ENCODE data around the gene AQP3. TPM values are rescaled to one million over a fixed set of nuclear protein-coding genes. Genes with fewer than 3 reads are reported as not detected.
"Not testable (repeated sequence)": the region's sequence is repeated elsewhere in the genome, so short reads cannot be mapped to it uniquely, and the experiment has no call there.

Gene AQP3
- total and polyA plus RNA-seq, 2 of the 8 experiments (the other 6 are each of a cell fraction or from before 2014, with no cell fraction given) = 2.6 to 7.6 TPM

GRCh38 chr9:33424492-33424891, 22.9 kb downstream of the AQP3 start:
- H3K79me2 ChIP-seq (ENCODE audit: control insufficient read depth in 1 of 2, insufficient read depth in 2 of 2, low read length in 2 of 2); H3K79me1 ChIP-seq (ENCODE audit: low read depth, low read length); H2AK5ac ChIP-seq (ENCODE audit: low read depth, low read length); H3K27ac ChIP-seq (ENCODE audit: low read depth, low read length); H3K14ac ChIP-seq (ENCODE audit: insufficient read length); H2BK120ac ChIP-seq (replicated peaks; ENCODE audit: low read depth, low read length); H3K4me3 ChIP-seq (ENCODE audit: extremely low read depth in 1 of 4, insufficient read depth in 2 of 4, low read depth in 3 of 4, low read length in 4 of 4); H4K5ac ChIP-seq (ENCODE audit: insufficient read length, low read depth, low read length); H2BK12ac ChIP-seq (ENCODE audit: low read depth, low read length); H4K20me1 ChIP-seq (replicated peaks in 1 of 2; ENCODE audit: control insufficient read depth in 1 of 2, insufficient read depth in 2 of 2, low read length in 2 of 2); H3K23ac ChIP-seq (ENCODE audit: insufficient read length); H3K27me3 ChIP-seq (replicated peaks in 1 of 4; ENCODE audit: control insufficient read depth in 3 of 4, extremely low read depth in 1 of 4, insufficient read depth in 3 of 4, low read length in 3 of 4); H3K9me3 ChIP-seq (ENCODE audit: insufficient read depth in 2 of 2, low read depth in 1 of 2, low read length in 1 of 2); H3K36me3 ChIP-seq (ENCODE audit: control insufficient read depth in 2 of 4, insufficient read depth in 4 of 4, low read length in 3 of 4); H2BK15ac ChIP-seq (ENCODE audit: low read length); H3K4me2 ChIP-seq (ENCODE audit: insufficient read depth in 1 of 2, low read depth in 2 of 2, low read length in 2 of 2); H3K4ac ChIP-seq (replicated peaks; ENCODE audit: insufficient read length, low read depth, low read length); H3K4me1 ChIP-seq (replicated peaks in 1 of 4; ENCODE audit: control insufficient read depth in 3 of 4, insufficient read depth in 4 of 4, low read length in 3 of 4); H3K23me2 ChIP-seq (ENCODE audit: low read depth, low read length); DNase-seq (ENCODE audit: low read depth in 1 of 2, low spot score in 2 of 2); H3K18ac ChIP-seq (ENCODE audit: extremely low read depth, low read length); H3K56ac ChIP-seq (replicated peaks; ENCODE audit: insufficient read length, low read depth, low read length); H4K8ac ChIP-seq (ENCODE audit: extremely low read depth, insufficient read depth, low read length); CTCF ChIA-PET (ENCODE audit: partially characterized antibody); H2AFZ ChIP-seq (ENCODE audit: low read length); H2BK20ac ChIP-seq (ENCODE audit: low read length); H4K91ac ChIP-seq (replicated peaks; ENCODE audit: insufficient read length, low read length); H2BK5ac ChIP-seq (ENCODE audit: low read depth, low read length); FAIRE-seq; H3K9ac ChIP-seq (replicated peaks in 1 of 4; ENCODE audit: extremely low read depth in 1 of 4, low read depth in 3 of 4, low read length in 3 of 4): not testable (repeated sequence)
- POLR2A ChIA-PET (ENCODE audit: partially characterized antibody) = interaction anchor here (0.7 kb wide), 1 partner anchor 30 kb away, joined by 3 read pairs; no protein-coding TSS in a partner anchor
- 95% methylated on average over 3 of the region's 6 CpGs; no CpG with 5 or more reads in 1 of the 2 experiments for WGBS, 2 experiments (ENCODE audit: extremely low coverage in 1 of 2, insufficient coverage in 1 of 2, insufficient read length in 1 of 2, insufficient replicate concordance in 2 of 2, low coverage in 1 of 2, low lambda C conversion rate in 2 of 2, missing lambda C conversion rate in 1 of 2)

- H3K4me2 ChIP-seq (ENCODE audit: insufficient read depth in 1 of 2, low read depth in 2 of 2, low read length in 2 of 2); H2BK5ac ChIP-seq (ENCODE audit: low read depth, low read length); H3K4ac ChIP-seq (replicated peaks; ENCODE audit: insufficient read length, low read depth, low read length); FAIRE-seq; H3K36me3 ChIP-seq (ENCODE audit: control insufficient read depth in 2 of 4, insufficient read depth in 4 of 4, low read length in 3 of 4); H2AFZ ChIP-seq (ENCODE audit: low read length); H3K4me3 ChIP-seq (ENCODE audit: extremely low read depth in 1 of 4, insufficient read depth in 2 of 4, low read depth in 3 of 4, low read length in 4 of 4); H3K9me3 ChIP-seq (ENCODE audit: insufficient read depth in 2 of 2, low read depth in 1 of 2, low read length in 1 of 2); H3K23ac ChIP-seq (ENCODE audit: insufficient read length); H2BK20ac ChIP-seq (ENCODE audit: low read length); H2AK5ac ChIP-seq (ENCODE audit: low read depth, low read length); H3K4me1 ChIP-seq (replicated peaks in 1 of 4; ENCODE audit: control insufficient read depth in 3 of 4, insufficient read depth in 4 of 4, low read length in 3 of 4); H3K23me2 ChIP-seq (ENCODE audit: low read depth, low read length); H4K91ac ChIP-seq (replicated peaks; ENCODE audit: insufficient read length, low read length); H3K9ac ChIP-seq (replicated peaks in 1 of 4; ENCODE audit: extremely low read depth in 1 of 4, low read depth in 3 of 4, low read length in 3 of 4); H3K79me2 ChIP-seq (ENCODE audit: control insufficient read depth in 1 of 2, insufficient read depth in 2 of 2, low read length in 2 of 2); H4K5ac ChIP-seq (ENCODE audit: insufficient read length, low read depth, low read length); H3K18ac ChIP-seq (ENCODE audit: extremely low read depth, low read length); H4K8ac ChIP-seq (ENCODE audit: extremely low read depth, insufficient read depth, low read length); H2BK120ac ChIP-seq (replicated peaks; ENCODE audit: low read depth, low read length); H3K79me1 ChIP-seq (ENCODE audit: low read depth, low read length); H3K56ac ChIP-seq (replicated peaks; ENCODE audit: insufficient read length, low read depth, low read length); H3K27ac ChIP-seq (ENCODE audit: low read depth, low read length); CTCF ChIA-PET (ENCODE audit: partially characterized antibody); POLR2A ChIA-PET (ENCODE audit: partially characterized antibody); DNase-seq (ENCODE audit: low read depth in 1 of 2, low spot score in 2 of 2); H3K14ac ChIP-seq (ENCODE audit: insufficient read length); H4K20me1 ChIP-seq (replicated peaks in 1 of 2; ENCODE audit: control insufficient read depth in 1 of 2, insufficient read depth in 2 of 2, low read length in 2 of 2); H3K27me3 ChIP-seq (replicated peaks in 1 of 4; ENCODE audit: control insufficient read depth in 3 of 4, extremely low read depth in 1 of 4, insufficient read depth in 3 of 4, low read length in 3 of 4); H2BK15ac ChIP-seq (ENCODE audit: low read length); H2BK12ac ChIP-seq (ENCODE audit: low read depth, low read length): not testable (repeated sequence)
- 92% methylated on average over 6 of the region's 7 CpGs; no CpG with 5 or more reads in 1 of the 2 experiments for WGBS, 2 experiments (ENCODE audit: extremely low coverage in 1 of 2, insufficient coverage in 1 of 2, insufficient read length in 1 of 2, insufficient replicate concordance in 2 of 2, low coverage in 1 of 2, low lambda C conversion rate in 2 of 2, missing lambda C conversion rate in 1 of 2)
These were observed 23.4 kb downstream of the AQP3 start for GRCh38 chr9:33424043-33424442.
